Dermis microvascular lymphatic vessel endothelial cell (primary cell): ENCODE data around the gene RELL2. TPM values are rescaled to one million over a fixed set of nuclear protein-coding genes. Genes with fewer than 3 reads are reported as not detected.

Source experiments
- DNase-seq, 2 donors: peaks; one replicate each; pipeline versions ENCODE4 v3.0.0 to v3.0.0-alpha.2; 2010; ENCODE audit warnings: low read depth in 2 of 2
- total RNA-seq: library from RNA; depleted of rRNA; stranded (reverse); fragments of >200 nt; gene quantifications from 2 replicates; pipeline ENCODE4 v1.2.1, GENCODE V29; 2014

Gene RELL2
- total RNA-seq, 1 donor from 2014 or later = 6.3 TPM

- no peak for DNase-seq
Observed at GRCh38 chr5:141675672-141676071, 38.9 kb downstream of the RELL2 start.

DNA sequence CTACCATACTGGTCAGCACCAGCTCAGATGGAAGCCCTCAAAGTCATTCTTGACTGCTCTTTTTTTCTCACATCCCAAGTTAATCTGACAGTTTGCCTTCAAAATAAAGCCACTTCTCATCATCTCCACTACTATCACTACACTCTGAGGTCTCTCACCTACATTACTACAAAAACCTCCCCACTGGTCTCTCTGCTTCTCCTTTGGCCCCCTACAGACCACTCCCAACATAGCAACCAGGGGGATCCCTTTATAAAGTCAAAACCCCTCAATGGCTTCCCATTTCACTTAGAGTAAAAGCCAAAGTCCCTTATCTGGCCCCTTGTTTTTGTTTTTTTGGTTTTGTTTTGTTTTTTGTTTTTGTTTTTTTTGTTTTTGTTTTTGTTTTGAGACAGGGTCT, 40.6 kb downstream of the RELL2 start:
- no peak for DNase-seq

GRCh38 chr5:141680178-141680577, 43.4 kb downstream of the RELL2 start:
- no peak for DNase-seq

DNA sequence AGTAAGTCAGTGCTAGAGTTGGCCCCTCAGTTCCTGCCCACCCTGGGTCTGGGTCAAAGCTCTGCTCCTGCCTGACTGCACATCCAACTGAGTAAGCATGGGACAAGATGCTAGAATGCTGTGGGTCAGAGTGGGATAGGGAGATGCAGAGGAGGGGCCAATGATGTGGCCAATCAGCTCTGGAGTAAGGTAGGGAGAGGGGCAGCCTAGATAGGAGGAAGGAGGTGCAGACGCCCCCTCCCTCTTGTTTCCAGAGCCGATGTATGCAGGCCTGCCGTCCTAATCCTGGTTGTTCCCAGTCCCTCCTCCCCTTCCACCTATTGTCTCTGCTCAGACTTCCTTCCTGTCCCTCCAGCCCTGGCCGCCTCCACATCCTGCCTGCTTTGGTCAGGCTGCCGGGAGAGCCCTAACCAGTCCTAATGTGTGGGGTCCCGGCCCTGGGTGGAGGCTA, 44.0 kb downstream of the RELL2 start:
- DNase-seq = peak; percentile 98 to 99

DNA sequence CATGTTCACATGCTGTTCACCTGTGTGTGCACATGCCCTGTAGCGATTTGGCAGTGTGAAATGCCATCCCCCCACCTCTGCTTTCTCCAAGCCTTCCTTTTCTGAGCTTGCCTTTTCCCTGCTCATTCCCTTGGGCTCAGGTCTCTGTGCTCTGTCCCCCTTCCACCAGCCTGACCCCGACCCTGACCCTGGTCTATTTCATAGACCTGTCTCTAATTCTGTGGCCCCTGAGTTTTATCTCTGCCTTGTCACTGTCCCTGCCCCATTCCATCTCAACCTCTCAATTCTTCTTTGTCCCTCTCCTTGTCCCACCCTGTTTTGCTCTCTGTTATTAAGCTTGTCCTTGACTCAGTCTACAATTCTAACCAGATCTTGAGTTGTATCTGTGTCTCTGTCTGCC, 44.5 kb downstream of the RELL2 start:
- no peak for DNase-seq

- peak; percentile 75 to 96 for DNase-seq
Observed at GRCh38 chr5:141681695-141682641, 45.2 kb downstream of the RELL2 start, which contains the start of gene ARAP3. TSS of gene ARAP3 (minus strand) at chr5:141682230. CDS start at chr5:141680486, 1,744 bp downstream.

- DNase-seq = no peak
Observed at GRCh38 chr5:141683596-141684141, 46.9 kb downstream of the RELL2 start.

- no peak for DNase-seq
Observed at GRCh38 chr5:141685591-141685990, 48.8 kb downstream of the RELL2 start.

DNA sequence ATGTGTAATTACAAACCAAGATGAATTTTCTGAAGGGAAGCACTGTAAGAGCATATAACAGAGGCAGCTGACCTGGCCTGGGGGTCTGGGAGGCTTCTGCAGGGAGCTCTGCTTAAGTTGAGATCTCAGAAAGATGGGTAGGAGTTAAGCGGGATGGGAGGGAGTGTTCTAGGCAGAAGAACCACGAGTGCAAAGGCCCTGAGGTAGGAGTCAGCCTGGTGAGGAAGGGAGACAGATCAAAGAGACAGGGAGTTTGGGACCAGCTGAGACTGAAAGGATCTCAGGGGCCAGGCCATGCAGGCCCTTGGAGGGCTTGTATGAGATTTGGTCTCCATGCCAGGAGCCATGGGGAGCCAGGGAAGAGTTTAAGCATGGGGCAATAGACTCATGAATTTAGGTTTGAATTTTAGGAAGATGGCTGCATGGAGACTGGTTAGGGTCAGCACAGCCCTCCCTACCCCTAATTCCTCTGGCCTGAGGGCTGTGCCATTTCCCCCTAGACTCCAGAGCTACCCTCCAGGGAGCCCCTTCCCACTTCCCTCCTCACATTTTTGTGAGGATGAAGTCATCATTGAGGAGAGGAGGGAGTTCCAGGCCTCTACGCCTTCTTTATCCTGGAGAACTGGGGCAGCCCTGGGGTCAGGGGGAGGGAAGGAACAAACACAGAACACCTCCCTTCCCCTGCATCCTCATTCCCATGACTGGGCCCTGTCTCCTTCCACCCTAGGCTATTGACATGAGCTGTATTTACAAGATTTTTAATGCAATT, 50.0 kb downstream of the RELL2 start:
- DNase-seq = no peak

Other genes with a start within 250 kb of the RELL2 start
- gene PCDHGB4, start 249.3 kb upstream of the RELL2 start, total RNA-seq = 6.4 and 10.6 TPM in 2 replicates
- 0.64 and 1.1 TPM in 2 replicates for gene PCDHGA8, start 244.4 kb upstream of the RELL2 start, total RNA-seq
- 6.4 and 9.7 TPM in 2 replicates for gene PCDHGB5, start 239.1 kb upstream of the RELL2 start, total RNA-seq
- 1.4 and 2.4 TPM in 2 replicates for gene PCDHGA9, start 234.2 kb upstream of the RELL2 start, total RNA-seq
- 1.5 and 2.7 TPM in 2 replicates for gene PCDHGB6, start 229.0 kb upstream of the RELL2 start, total RNA-seq
- gene PCDHGA10, start 224.0 kb upstream of the RELL2 start, total RNA-seq = 3.0 and 6.2 TPM in 2 replicates
- 3.7 and 8.2 TPM in 2 replicates for gene PCDHGB7, start 219.3 kb upstream of the RELL2 start, total RNA-seq
- 4.0 and 5.4 TPM in 2 replicates for gene PCDHGA11, start 215.9 kb upstream of the RELL2 start, total RNA-seq
- gene PCDHGA12, start 206.5 kb upstream of the RELL2 start, total RNA-seq = 3.5 and 3.9 TPM in 2 replicates
- gene PCDHGC3, start 161.0 kb upstream of the RELL2 start, total RNA-seq = 12.3 and 15.6 TPM in 2 replicates
- gene PCDHGC4, start 152.0 kb upstream of the RELL2 start, total RNA-seq = 0.77 and 0.89 TPM in 2 replicates
- 0.26 and 0.51 TPM in 2 replicates for gene PCDHGC5, start 147.9 kb upstream of the RELL2 start, total RNA-seq
- 41.1 and 43.0 TPM in 2 replicates for gene DIAPH1, start 18.0 kb upstream of the RELL2 start, total RNA-seq
- gene HDAC3, start 148 bp upstream of the RELL2 start, total RNA-seq = 46.6 and 52.8 TPM in 2 replicates
- gene FCHSD1, start 14.4 kb downstream of the RELL2 start, total RNA-seq = 10.7 and 12.6 TPM in 2 replicates
- gene ARAP3, start 45.2 kb downstream of the RELL2 start, total RNA-seq = 25.5 and 42.5 TPM in 2 replicates
- 25.9 and 37.4 TPM in 2 replicates for gene PCDH1, start 241.4 kb downstream of the RELL2 start, total RNA-seq